ENCODE measurements around the gene PLCB1. TPM values are rescaled to one million over a fixed set of nuclear protein-coding genes. Genes with fewer than 3 reads are reported as not detected.

PLCB1 gene
- total RNA-seq, 1 donor from 2014 or later = 10.8 TPM

GRCh38 chr20:8242827-8243724, 111.0 kb downstream of the PLCB1 start:
- Mint-ChIP-seq H3K27me3 (ENCODE audit: low read depth) (no peaks in the 10 kb centered on the region), H3K36me3 (ENCODE audit: low read depth) (no peaks in the 10 kb centered on the region), H3K4me3 (ENCODE audit: unreplicated experiment) (no peak overlapping the region), H3K9me3 (ENCODE audit: low read depth) (no peaks in the 10 kb centered on the region), H3K4me1 (ENCODE audit: low read depth) (peaks cover 29% of the 10 kb centered on the region), H3K27ac (ENCODE audit: unreplicated experiment) (no peak overlapping the region)
- no peak for DNase-seq (ENCODE audit: low spot score)
- no peak for TF ChIP-seq CTCF (IDR thresholded peaks at IDR 0.05)

- Mint-ChIP-seq H3K4me1 (ENCODE audit: low read depth) (peaks cover 29% of the 10 kb centered on the region), H3K9me3 (ENCODE audit: low read depth) (no peaks in the 10 kb centered on the region), H3K4me3 (ENCODE audit: unreplicated experiment) (no peak overlapping the region), H3K36me3 (ENCODE audit: low read depth) (no peaks in the 10 kb centered on the region), H3K27me3 (ENCODE audit: low read depth) (no peaks in the 10 kb centered on the region), H3K27ac (ENCODE audit: unreplicated experiment) (no peak overlapping the region)
- TF ChIP-seq CTCF (IDR thresholded peaks at IDR 0.05) = no peak
- no peak for DNase-seq (ENCODE audit: low spot score)
These were observed 112.6 kb downstream of the PLCB1 start for GRCh38 chr20:8244637-8245036.

- Mint-ChIP-seq H3K4me3 (ENCODE audit: unreplicated experiment) (no peak overlapping the region), H3K4me1 (ENCODE audit: low read depth) (peaks cover 31% of the 10 kb centered on the region), H3K27me3 (ENCODE audit: low read depth) (no peaks in the 10 kb centered on the region), H3K36me3 (ENCODE audit: low read depth) (no peaks in the 10 kb centered on the region), H3K27ac (ENCODE audit: unreplicated experiment) (no peak overlapping the region), H3K9me3 (ENCODE audit: low read depth) (no peaks in the 10 kb centered on the region)
- TF ChIP-seq CTCF (IDR thresholded peaks at IDR 0.05) = no peak
- DNase-seq (ENCODE audit: low spot score) = no peak
These were observed 114.1 kb downstream of the PLCB1 start for GRCh38 chr20:8246153-8246552.

GRCh38 chr20:8246716-8247115, 114.7 kb downstream of the PLCB1 start:
- Mint-ChIP-seq H3K4me3 (ENCODE audit: unreplicated experiment) (no peak overlapping the region), H3K9me3 (ENCODE audit: low read depth) (no peaks in the 10 kb centered on the region), H3K27ac (ENCODE audit: unreplicated experiment) (no peak overlapping the region), H3K27me3 (ENCODE audit: low read depth) (no peaks in the 10 kb centered on the region), H3K4me1 (ENCODE audit: low read depth) (peaks cover 36% of the 10 kb centered on the region), H3K36me3 (ENCODE audit: low read depth) (no peaks in the 10 kb centered on the region)
- no peak for DNase-seq (ENCODE audit: low spot score)
- no peak for TF ChIP-seq CTCF (IDR thresholded peaks at IDR 0.05)

GRCh38 chr20:8248051-8248450, 116.0 kb downstream of the PLCB1 start:
- Mint-ChIP-seq H3K4me1 (ENCODE audit: low read depth) (peaks cover 41% of the 10 kb centered on the region), H3K36me3 (ENCODE audit: low read depth) (no peaks in the 10 kb centered on the region), H3K27me3 (ENCODE audit: low read depth) (no peaks in the 10 kb centered on the region), H3K27ac (ENCODE audit: unreplicated experiment) (no peak overlapping the region), H3K4me3 (ENCODE audit: unreplicated experiment) (no peak overlapping the region), H3K9me3 (ENCODE audit: low read depth) (no peaks in the 10 kb centered on the region)
- TF ChIP-seq CTCF (IDR thresholded peaks at IDR 0.05) = no peak
- DNase-seq (ENCODE audit: low spot score) = no peak

All from chondrocyte (in vitro differentiated cells).